Suprapubic skin (tissue), 4 donors: ENCODE results near the gene MED13L. TPM values are rescaled to one million over a fixed set of nuclear protein-coding genes. Genes with fewer than 3 reads are reported as not detected.

Experiments
- DNase-seq, 2 donors: peaks; one replicate each; pipeline ENCODE4 v3.0.0-alpha.2; 2019; ENCODE audit warnings: low spot score in 2 of 2
- H3K27ac ChIP-seq: fragments of 200-600 bp; sonication (generic); one replicate; pipeline ENCODE4 v1.5.1; 2019
- H3K27me3 ChIP-seq: fragments of 200-600 bp; sonication (generic); one replicate; pipeline ENCODE4 v1.5.1; 2019
- H3K36me3 ChIP-seq: fragments of 200-600 bp; sonication (generic); one replicate; pipeline ENCODE4 v1.5.1; 2019
- H3K4me1 ChIP-seq: fragments of 200-600 bp; sonication (generic); one replicate; pipeline ENCODE4 v1.5.1; 2019
- H3K4me3 ChIP-seq: fragments of 200-600 bp; sonication (generic); one replicate; pipeline ENCODE4 v1.5.1; 2019; ENCODE audit warnings: mild to moderate bottlenecking
- H3K9me3 ChIP-seq: fragments of 200-600 bp; sonication (generic); one replicate; pipeline ENCODE4 v1.5.1; 2019
- CTCF ChIP-seq, 2 donors: fragments of 200-600 bp in 1 of 2; fragments of 450-650 bp in 1 of 2; sonication (generic) in 1 of 2; IDR thresholded peaks; one replicate each; pipeline ENCODE4 v1.5.1; 2016 to 2019; ENCODE audit warnings: antibody characterized with exemption in 2 of 2, mild to moderate bottlenecking in 1 of 2, moderate library complexity in 1 of 2
- EP300 ChIP-seq: sonication (generic); formaldehyde crosslinking; IDR thresholded peaks from one replicate; pipeline ENCODE4 v1.6.1; 2017; ENCODE audit warnings: antibody characterized with exemption
- POLR2A ChIP-seq, 2 donors: fragments of 450-650 bp; IDR thresholded peaks; one replicate each; pipeline ENCODE4 v1.6.1; 2017; ENCODE audit warnings: antibody characterized with exemption in 2 of 2, mild to moderate bottlenecking in 2 of 2, moderate library complexity in 2 of 2
- POLR2AphosphoS5 ChIP-seq, 3 donors: sonication (generic); formaldehyde crosslinking; IDR thresholded peaks; one replicate each; pipeline ENCODE4 v1.6.1; 2017; ENCODE audit warnings: antibody characterized with exemption in 3 of 3
- WGBS: methylation state at CpG from one replicate; pipeline ENCODE4 v1.1.5; 2018; 5-methylcytosine and 5-hydroxymethylcytosine counted together
- total RNA-seq, 4 donors: library from RNA; depleted of rRNA; stranded (reverse); fragments of >200 nt; gene quantifications; one replicate each; pipeline ENCODE4 v1.1.0, GENCODE V29; 2016

Gene MED13L
- total RNA-seq, 4 donors from 2014 or later = 173 to 418 (median 228) TPM

DNA sequence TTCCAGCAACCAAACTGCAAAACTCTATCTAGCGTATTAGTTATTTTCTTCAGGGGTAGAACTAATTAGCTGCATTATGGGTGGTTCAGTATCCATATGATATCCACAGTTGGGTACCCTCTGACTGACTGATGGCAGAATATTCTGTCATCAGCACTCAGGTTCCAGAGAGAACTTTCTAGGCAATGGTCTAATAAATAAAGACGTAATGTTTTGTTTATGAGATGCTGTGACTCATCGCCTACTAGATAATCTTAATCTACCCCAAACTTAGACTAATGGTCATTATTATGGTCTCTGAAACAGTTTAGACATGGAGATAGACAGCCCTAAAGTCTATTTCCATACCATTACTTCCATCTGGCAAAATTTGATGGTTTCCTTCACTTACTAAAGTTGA is 220.1 kb downstream of the MED13L start:
- H3K36me3 ChIP-seq = no peaks in the 10 kb centered on the region
- 88% methylated on average over 3 of the region's 3 CpGs for WGBS
- TF ChIP-seq EP300 (no peak), POLR2AphosphoS5 (IDR thresholded peaks at IDR 0.05) (no peak), POLR2A (IDR thresholded peaks at IDR 0.05) (no peak)

GRCh38 chr12:116055895-116056607 is 221.4 kb downstream of the MED13L start:
- Histone ChIP-seq H3K27me3 (no peaks in the 10 kb centered on the region), H3K4me3 (no peak overlapping the region), H3K4me1 (peaks cover 23% of the 10 kb centered on the region), H3K36me3 (no peaks in the 10 kb centered on the region), H3K27ac (no peak overlapping the region), H3K9me3 (no peaks in the 10 kb centered on the region)
- TF ChIP-seq POLR2AphosphoS5 (IDR thresholded peaks at IDR 0.05) (no peak), EP300 (no peak), POLR2A (IDR thresholded peaks at IDR 0.05) (no peak), CTCF (IDR thresholded peaks at IDR 0.05) (no peak)
- WGBS = 76% methylated on average over 3 of the region's 3 CpGs
- no peak for DNase-seq

More for the DNA sequence above, 220.1 kb downstream of the MED13L start:
- DNase-seq = no peak
- Histone ChIP-seq H3K9me3 (no peaks in the 10 kb centered on the region), H3K27ac (no peak overlapping the region), H3K4me1 (peaks cover 24% of the 10 kb centered on the region), H3K27me3 (no peaks in the 10 kb centered on the region), H3K4me3 (no peak overlapping the region)

DNA sequence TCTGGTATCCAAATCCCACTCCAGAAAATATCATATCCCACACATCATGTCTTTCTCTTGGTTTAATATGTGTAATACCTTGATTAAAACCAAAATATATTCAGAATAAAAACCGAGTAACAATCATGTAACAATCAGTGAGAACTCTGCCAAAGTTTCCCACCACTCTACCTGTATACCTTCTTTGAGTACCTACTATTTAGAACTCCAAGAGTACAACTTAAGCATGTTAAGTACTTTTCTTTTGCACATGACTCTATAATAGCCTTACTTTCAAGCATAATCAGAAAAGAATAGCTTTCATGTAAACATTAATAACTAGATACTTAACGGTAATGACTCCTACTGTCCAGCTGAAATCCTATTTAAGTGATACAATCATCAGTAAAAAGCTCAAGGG is 223.2 kb downstream of the MED13L start:
- Histone ChIP-seq H3K4me3 (no peak overlapping the region), H3K27me3 (no peaks in the 10 kb centered on the region), H3K9me3 (no peaks in the 10 kb centered on the region), H3K27ac (no peak overlapping the region), H3K36me3 (no peaks in the 10 kb centered on the region), H3K4me1 (peaks cover 30% of the 10 kb centered on the region)
- TF ChIP-seq EP300 = no peak
- no peak for TF ChIP-seq POLR2A (IDR thresholded peaks at IDR 0.05)
- no peak for TF ChIP-seq CTCF (IDR thresholded peaks at IDR 0.05)
- TF ChIP-seq POLR2AphosphoS5 (IDR thresholded peaks at IDR 0.05) = no peak
- no peak for DNase-seq
- 79% methylated on average over 2 of the region's 2 CpGs for WGBS

DNA sequence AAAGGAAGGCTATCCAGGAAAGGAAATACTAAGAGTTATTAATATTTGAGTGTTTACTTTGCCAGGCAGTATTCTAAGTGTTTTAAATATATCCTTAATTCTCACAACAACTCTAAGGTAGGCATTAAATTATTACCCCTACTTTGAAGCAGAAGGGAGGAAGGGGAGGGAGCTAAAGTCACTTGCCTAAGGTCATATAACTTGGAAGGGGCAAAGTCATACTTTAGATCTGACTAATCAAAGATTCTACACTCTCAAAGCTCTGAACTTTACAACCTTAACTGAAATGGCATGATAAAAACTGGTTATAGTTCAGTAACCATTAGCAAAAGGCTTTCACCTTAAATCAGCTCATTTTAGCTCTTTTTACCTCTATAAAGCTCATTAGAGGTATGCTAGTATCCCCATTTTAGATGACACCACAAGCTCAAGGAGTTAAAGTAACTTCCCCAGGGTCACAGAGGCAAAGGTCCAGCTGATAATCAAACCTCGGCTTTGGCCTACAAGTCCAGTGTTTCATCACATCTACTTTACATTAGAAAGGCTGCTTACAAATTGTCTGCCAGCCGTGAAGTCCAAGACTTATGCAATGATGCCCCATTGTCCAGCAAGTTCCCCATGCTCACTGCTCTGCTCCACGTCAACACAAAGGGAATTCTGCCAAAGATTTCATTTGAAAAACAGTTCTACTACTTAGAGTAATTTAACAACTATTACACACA is 223.9 kb downstream of the MED13L start:
- Histone ChIP-seq H3K9me3 (no peaks in the 10 kb centered on the region), H3K27me3 (no peaks in the 10 kb centered on the region), H3K36me3 (no peaks in the 10 kb centered on the region), H3K4me3 (no peak overlapping the region), H3K4me1 (peaks cover 37% of the 10 kb centered on the region), H3K27ac (no peak overlapping the region)
- DNase-seq = peak in 1 of 2 donors; percentile 70
- no peak for TF ChIP-seq POLR2AphosphoS5 (IDR thresholded peaks at IDR 0.05)
- TF ChIP-seq EP300 = no peak
- TF ChIP-seq CTCF (IDR thresholded peaks at IDR 0.05) = no peak
- no peak for TF ChIP-seq POLR2A (IDR thresholded peaks at IDR 0.05)
- WGBS = 32% methylated on average over 3 of the region's 3 CpGs

GRCh38 chr12:116050275-116050674 is 227.2 kb downstream of the MED13L start:
- no peak for DNase-seq
- Histone ChIP-seq H3K4me3 (no peak overlapping the region), H3K27ac (no peak overlapping the region), H3K4me1 (peaks cover 42% of the 10 kb centered on the region), H3K36me3 (no peaks in the 10 kb centered on the region), H3K27me3 (no peaks in the 10 kb centered on the region), H3K9me3 (no peaks in the 10 kb centered on the region)
- WGBS = 51% methylated on average over 5 of the region's 5 CpGs
- TF ChIP-seq POLR2AphosphoS5 (IDR thresholded peaks at IDR 0.05) = no peak
- no peak for TF ChIP-seq CTCF (IDR thresholded peaks at IDR 0.05)
- TF ChIP-seq EP300 = no peak
- TF ChIP-seq POLR2A (IDR thresholded peaks at IDR 0.05) = no peak
